ENCODE data around the gene SV2B. TPM values are rescaled to one million over a fixed set of nuclear protein-coding genes. Genes with fewer than 3 reads are reported as not detected.

SV2B gene
- total RNA-seq, 4 donors from 2014 or later: 0.42 to 2.3 (median 0.88) TPM

Other genes starting within 250 kb of the SV2B start
- 100 to 1,000 TPM; 114 to 163 (median 149) TPM for gene FURIN, start 231.7 kb upstream of the SV2B start, total RNA-seq
- 10 to 100 TPM in 2 of 4 donors, 1 to 10 TPM in 2; 3.6 to 17.9 (median 11.0) TPM for gene FES, start 215.8 kb upstream of the SV2B start, total RNA-seq
- gene MAN2A2, start 197.0 kb upstream of the SV2B start, total RNA-seq: 10 to 100 TPM; 21.8 to 43.5 (median 27.4) TPM
- 10 to 100 TPM; 12.0 to 21.1 (median 19.4) TPM for gene HDDC3, start 167.7 kb upstream of the SV2B start, total RNA-seq
- gene UNC45A, start 165.0 kb upstream of the SV2B start, total RNA-seq: 10 to 100 TPM; 56.5 to 79.1 (median 68.2) TPM
- 10 to 100 TPM; 11.0 to 24.5 (median 14.1) TPM for gene RCCD1, start 145.4 kb upstream of the SV2B start, total RNA-seq
- 10 to 100 TPM; 16.3 to 24.4 (median 19.5) TPM for gene PRC1, start 105.7 kb upstream of the SV2B start, total RNA-seq
- gene VPS33B, start 77.7 kb upstream of the SV2B start, total RNA-seq: 10 to 100 TPM in 3 of 4 donors, 1 to 10 TPM in 1; 9.5 to 16.4 (median 12.9) TPM

Data from lower leg skin (tissue), 4 donors.